Measurements from ENCODE around the gene MTSS2. TPM values are rescaled to one million over a fixed set of nuclear protein-coding genes. Genes with fewer than 3 reads are reported as not detected.
A peak's percentile ranks its signal among the peaks of the same experiment; 100 is the strongest.

Gene MTSS2
- total and polyA plus RNA-seq, 2 of the 8 experiments (the other 6 are each of a cell fraction or from before 2014, with no cell fraction given), result 23.3 to 36.7 TPM

DNA sequence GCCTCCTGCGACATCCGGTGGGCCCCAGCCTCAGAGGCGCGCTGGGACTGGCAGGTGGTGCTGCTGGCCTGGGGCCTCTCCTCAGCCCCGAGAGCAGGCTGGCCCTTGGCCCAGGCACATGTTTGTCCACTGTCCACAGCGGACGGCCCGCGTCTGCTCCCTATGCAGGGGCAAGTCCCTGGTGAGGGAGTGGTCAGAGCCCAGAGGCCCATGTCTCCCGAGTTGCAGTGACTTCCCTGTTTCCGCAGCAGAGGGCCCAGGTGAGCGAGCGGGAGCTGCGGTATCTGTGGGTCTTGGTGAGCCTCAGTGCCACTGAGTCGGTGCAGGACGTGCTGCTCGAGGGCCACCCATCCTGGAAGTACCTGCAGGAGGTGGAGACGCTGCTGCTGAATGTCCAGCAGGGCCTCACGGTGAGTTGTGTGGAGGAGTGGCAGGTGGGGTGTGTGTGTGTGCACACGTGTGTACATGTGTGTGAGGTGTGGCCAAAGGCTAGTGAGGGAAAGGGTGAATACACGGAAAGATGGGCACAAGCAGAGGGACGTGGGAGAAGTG is 29.1 kb downstream of the MTSS2 start:
- POLR2A ChIA-PET (ENCODE audit: partially characterized antibody), result no interaction called here
- no peaks in the 10 kb centered on the region for H3K36me3 ChIP-seq (ENCODE audit: control insufficient read depth in 2 of 4, insufficient read depth in 4 of 4, low read length in 3 of 4)

More for the DNA sequence above, 29.1 kb downstream of the MTSS2 start:
- no peak overlapping the region for H3K18ac ChIP-seq (ENCODE audit: extremely low read depth, low read length)
- no peaks in the 10 kb centered on the region for H3K79me1 ChIP-seq (ENCODE audit: low read depth, low read length)
- H4K5ac ChIP-seq (ENCODE audit: insufficient read length, low read depth, low read length), result no peak overlapping the region
- peaks cover 0 to 2% of the 10 kb centered on the region in 2 experiments for H4K20me1 ChIP-seq (replicated peaks in 1 of 2; ENCODE audit: control insufficient read depth in 1 of 2, insufficient read depth in 2 of 2, low read length in 2 of 2)
- no peaks in the 10 kb centered on the region for H3K23me2 ChIP-seq (ENCODE audit: low read depth, low read length)
- no peaks in the 10 kb centered on the region; a peak in 2 of 7 replicates for H3K27me3 ChIP-seq (replicated peaks in 1 of 4; ENCODE audit: control insufficient read depth in 3 of 4, extremely low read depth in 1 of 4, insufficient read depth in 3 of 4, low read length in 3 of 4)
- DNase-seq (ENCODE audit: low read depth in 1 of 2, low spot score in 2 of 2), result no peak
- no peak for FAIRE-seq
- H4K8ac ChIP-seq (ENCODE audit: extremely low read depth, insufficient read depth, low read length), result no peak overlapping the region; the same call in 1 of the 2 replicates
- H2BK5ac ChIP-seq (ENCODE audit: low read depth, low read length), result peak overlapping the region; percentile 39; the same call in 1 of the 2 replicates
- no peak overlapping the region for H3K4me2 ChIP-seq (ENCODE audit: insufficient read depth in 1 of 2, low read depth in 2 of 2, low read length in 2 of 2)
- H2BK15ac ChIP-seq (ENCODE audit: low read length), result no peak overlapping the region
- no peak overlapping the region; the same call in 1 of the 2 replicates for H2AK5ac ChIP-seq (ENCODE audit: low read depth, low read length)
- no peak overlapping the region for H3K4ac ChIP-seq (replicated peaks; ENCODE audit: insufficient read length, low read depth, low read length)
- H2BK12ac ChIP-seq (ENCODE audit: low read depth, low read length), result no peak overlapping the region; the same call in 1 of the 2 replicates
- 90% methylated on average over 21 of the region's 22 CpGs; no CpG with 5 or more reads in 1 of the 2 experiments for WGBS, 2 experiments (ENCODE audit: extremely low coverage in 1 of 2, insufficient coverage in 1 of 2, insufficient read length in 1 of 2, insufficient replicate concordance in 2 of 2, low coverage in 1 of 2, low lambda C conversion rate in 2 of 2, missing lambda C conversion rate in 1 of 2)
- H3K56ac ChIP-seq (replicated peaks; ENCODE audit: insufficient read length, low read depth, low read length), result no peak overlapping the region
- H3K23ac ChIP-seq (ENCODE audit: insufficient read length), result no peak overlapping the region
- H3K4me3 ChIP-seq (ENCODE audit: extremely low read depth in 1 of 4, insufficient read depth in 2 of 4, low read depth in 3 of 4, low read length in 4 of 4), result no peak overlapping the region
- no peak overlapping the region for H4K91ac ChIP-seq (replicated peaks; ENCODE audit: insufficient read length, low read length)
- CTCF ChIA-PET (ENCODE audit: partially characterized antibody), result interaction anchor here (0.6 to 4.4 kb wide), 5 partner anchors 23 to 120 kb away, joined by 3 to 36 read pairs (median 4); no protein-coding TSS in a partner anchor
- H3K4me1 ChIP-seq (replicated peaks in 1 of 4; ENCODE audit: control insufficient read depth in 3 of 4, insufficient read depth in 4 of 4, low read length in 3 of 4), result peaks cover 0 to 14% (median 7%) of the 10 kb centered on the region in 4 experiments; a peak in 6 of 7 replicates
- no peaks in the 10 kb centered on the region for H3K79me2 ChIP-seq (ENCODE audit: control insufficient read depth in 1 of 2, insufficient read depth in 2 of 2, low read length in 2 of 2)
- H2AFZ ChIP-seq (ENCODE audit: low read length), result no peak overlapping the region
- no peak overlapping the region for H2BK120ac ChIP-seq (replicated peaks; ENCODE audit: low read depth, low read length)
- no peak overlapping the region for H3K14ac ChIP-seq (ENCODE audit: insufficient read length)
- no peak overlapping the region for H2BK20ac ChIP-seq (ENCODE audit: low read length)
- no peaks in the 10 kb centered on the region for H3K9me3 ChIP-seq (ENCODE audit: insufficient read depth in 2 of 2, low read depth in 1 of 2, low read length in 1 of 2)
- H3K9ac ChIP-seq (replicated peaks in 1 of 4; ENCODE audit: extremely low read depth in 1 of 4, low read depth in 3 of 4, low read length in 3 of 4), result no peak overlapping the region
- no peak overlapping the region for H3K27ac ChIP-seq (ENCODE audit: low read depth, low read length)
- TF ChIP-seq, protein P1, sequence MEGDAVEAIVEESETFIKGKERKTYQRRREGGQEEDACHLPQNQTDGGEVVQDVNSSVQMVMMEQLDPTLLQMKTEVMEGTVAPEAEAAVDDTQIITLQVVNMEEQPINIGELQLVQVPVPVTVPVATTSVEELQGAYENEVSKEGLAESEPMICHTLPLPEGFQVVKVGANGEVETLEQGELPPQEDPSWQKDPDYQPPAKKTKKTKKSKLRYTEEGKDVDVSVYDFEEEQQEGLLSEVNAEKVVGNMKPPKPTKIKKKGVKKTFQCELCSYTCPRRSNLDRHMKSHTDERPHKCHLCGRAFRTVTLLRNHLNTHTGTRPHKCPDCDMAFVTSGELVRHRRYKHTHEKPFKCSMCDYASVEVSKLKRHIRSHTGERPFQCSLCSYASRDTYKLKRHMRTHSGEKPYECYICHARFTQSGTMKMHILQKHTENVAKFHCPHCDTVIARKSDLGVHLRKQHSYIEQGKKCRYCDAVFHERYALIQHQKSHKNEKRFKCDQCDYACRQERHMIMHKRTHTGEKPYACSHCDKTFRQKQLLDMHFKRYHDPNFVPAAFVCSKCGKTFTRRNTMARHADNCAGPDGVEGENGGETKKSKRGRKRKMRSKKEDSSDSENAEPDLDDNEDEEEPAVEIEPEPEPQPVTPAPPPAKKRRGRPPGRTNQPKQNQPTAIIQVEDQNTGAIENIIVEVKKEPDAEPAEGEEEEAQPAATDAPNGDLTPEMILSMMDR (IDR thresholded peaks at IDR 0.05; ENCODE audit: control extremely low read depth in 1 of 3, insufficient read depth in 1 of 3, low read depth in 1 of 3, low read length in 3 of 3), result peak; percentile 25 to 32 (median 31)
- peak; percentile 18 to 51; a peak in 3 of 4 replicates for TF ChIP-seq RAD21 (IDR thresholded peaks at IDR 0.05 in 1 of 2, conservative IDR thresholded peaks at IDR 0.05 in 1 of 2; ENCODE audit: low read depth in 2 of 2, low read length in 2 of 2)
- no peak for TF ChIP-seq TCF12 (IDR thresholded peaks at IDR 0.05; ENCODE audit: low read depth, low read length)

All from H1 (cell line).